GM12878 (cell line): ENCODE measurements around the gene PRDM2. TPM values are rescaled to one million over a fixed set of nuclear protein-coding genes. Genes with fewer than 3 reads are reported as not detected.

Experiments
- ATAC-seq: fragments of 200-7000 bp; cut with Tn5 transposase; 3 replicates; pipeline ENCODE4 v1.9.1; 2020; ENCODE audit warnings: mild to moderate bottlenecking, moderate library complexity
- BruUV-seq: library from RNA; stranded (reverse); fragments of 400-500 nt; replicated peaks from 2 replicates; lab custom pipeline; 2021; lab: Mats Ljungman, UMichigan
- CTCF ChIA-PET: fragments of 300-600 bp; sonication (Branson Sonifier 250); formaldehyde crosslinking; extraction: SDS; loops from one replicate; lab custom pipeline; 2021; ENCODE audit warnings: inconsistent platforms; lab: Yijun Ruan, JAX
- POLR2A ChIA-PET: fragments of 350-600 bp; formaldehyde crosslinking; extraction: SDS; loops from one replicate; lab custom pipeline; 2021; ENCODE audit warnings: inconsistent platforms; lab: Charles Lee
- RAD21 ChIA-PET: fragments of 300-600 bp; sonication (Branson Sonifier 250); formaldehyde crosslinking; loops from one replicate; lab custom pipeline; 2023; ENCODE audit warnings: antibody characterized with exemption; ENCODE audit not compliant: unreplicated experiment; lab: Charles Lee
- SMC1A ChIA-PET: fragments of 300-600 bp; sonication (Branson Sonifier 250); formaldehyde crosslinking; loops from one replicate; lab custom pipeline; 2023; ENCODE audit not compliant: unreplicated experiment, uncharacterized antibody; lab: Charles Lee
- DNase-seq: peaks from one replicate; pipeline ENCODE4 v3.0.0-alpha.2; 2011; ENCODE audit warnings: low read depth, low spot score
- FAIRE-seq: peaks from 3 replicates; lab custom pipeline; 2011; peaks lifted over from hg19 to GRCh38; lab: Jason Lieb, UNC
- H2AFZ ChIP-seq: 2 replicates; pipeline ENCODE4 v1.6.0; 2011; ENCODE audit warnings: low read depth, low read length, control low read depth; ENCODE audit not compliant: control insufficient read depth
- H3K27ac ChIP-seq: 2 replicates; pipeline ENCODE4 v1.5.1; 2011; ENCODE audit warnings: control low read depth; ENCODE audit not compliant: control insufficient read depth, insufficient read depth
- H3K27me3 ChIP-seq, 2 experiments: replicated peaks in 1 of 2; 2 replicates each; pipeline versions ENCODE4 v1.6.0 to v1.6.1; 2011; ENCODE audit warnings: low read length in 1 of 2; ENCODE audit not compliant: control insufficient read depth in 2 of 2, insufficient read depth in 2 of 2
- H3K36me3 ChIP-seq, 2 experiments: 2 replicates each; pipeline ENCODE4 v1.5.1; 2011; ENCODE audit warnings: low read length in 1 of 2; ENCODE audit not compliant: control insufficient read depth in 2 of 2, insufficient read depth in 2 of 2
- H3K4me1 ChIP-seq: 2 replicates; pipeline ENCODE4 v1.6.1; 2011; ENCODE audit warnings: mild to moderate bottlenecking, low read length, moderate library complexity, mixed read lengths; ENCODE audit not compliant: control insufficient read depth, insufficient read depth
- H3K4me2 ChIP-seq: 2 replicates; pipeline ENCODE4 v1.6.0; 2011; ENCODE audit warnings: control low read depth; ENCODE audit not compliant: control insufficient read depth, insufficient read depth
- H3K4me3 ChIP-seq: fragments of 200-600 bp; sonication (generic); 2 replicates; pipeline ENCODE4 v1.5.1; 2016
- H3K79me2 ChIP-seq: 2 replicates; pipeline ENCODE4 v1.6.0; 2011; ENCODE audit warnings: low read length; ENCODE audit not compliant: control insufficient read depth, insufficient read depth
- H3K9ac ChIP-seq: 2 replicates; pipeline ENCODE4 v1.8.0; 2011; ENCODE audit warnings: low read length, control low read depth, mixed read lengths; ENCODE audit not compliant: control insufficient read depth, insufficient read depth
- H3K9me3 ChIP-seq: replicated peaks from 3 replicates; pipeline ENCODE4 v1.5.1; 2011; ENCODE audit warnings: mild to moderate bottlenecking, low read length; ENCODE audit not compliant: control insufficient read depth, insufficient read depth
- H4K20me1 ChIP-seq: 2 replicates; pipeline ENCODE4 v1.6.0; 2011; ENCODE audit not compliant: control insufficient read depth, insufficient read depth
- ASH2L ChIP-seq: fragments of 300-600, 200-600 bp; sonication (generic); IDR thresholded peaks from 2 replicates; pipeline ENCODE4 v1.6.1; 2017; ENCODE audit warnings: low read depth, mild to moderate bottlenecking, borderline replicate concordance
- ATF3 ChIP-seq: IDR thresholded peaks from 2 replicates; pipeline ENCODE4 v1.6.1; 2011; ENCODE audit warnings: low read depth, mild to moderate bottlenecking, low read length, moderate library complexity, borderline replicate concordance; ENCODE audit errors: extremely low read depth
- BCLAF1 ChIP-seq: fragments of 450-650 bp; IDR thresholded peaks from 2 replicates; pipeline ENCODE4 v1.6.1; 2017; ENCODE audit warnings: antibody characterized with exemption, mild to moderate bottlenecking, moderate library complexity
- HCFC1 ChIP-seq: fragments of 150-350 bp; IDR thresholded peaks from 2 replicates; pipeline ENCODE4 v1.6.1; 2014; ENCODE audit warnings: low read length
- HDAC6 ChIP-seq: fragments of 200-600 bp; sonication (generic); IDR thresholded peaks from one replicate; pipeline ENCODE4 v1.8.0; 2017; ENCODE audit warnings: antibody characterized with exemption; ENCODE audit not compliant: unreplicated experiment
- IKZF1 ChIP-seq: fragments of 450-650 bp; conservative IDR thresholded peaks from 2 replicates; pipeline ENCODE4 v1.6.1; 2017; ENCODE audit warnings: antibody characterized with exemption, mild to moderate bottlenecking
- IRF4 ChIP-seq: IDR thresholded peaks from 2 replicates; pipeline ENCODE4 v1.6.1; 2011; ENCODE audit warnings: low read depth, low read length
- POLR2AphosphoS2 ChIP-seq: IDR thresholded peaks from 2 replicates; pipeline ENCODE4 v1.6.1; 2011; ENCODE audit warnings: low read depth, mild to moderate bottlenecking, low read length, improper control_type of control experiment, moderate library complexity
- RAD21 ChIP-seq: IDR thresholded peaks from 2 replicates; pipeline ENCODE4 v1.6.1; 2011; ENCODE audit warnings: mild to moderate bottlenecking, low read depth, low read length, moderate library complexity; ENCODE audit not compliant: insufficient read depth
- RB1 ChIP-seq: fragments of 450-650 bp; formaldehyde crosslinking; IDR thresholded peaks from 2 replicates; pipeline ENCODE4 v1.6.1; 2017; ENCODE audit warnings: mild to moderate bottlenecking, borderline replicate concordance
- SPI1 ChIP-seq: IDR thresholded peaks from 2 replicates; pipeline ENCODE4 v1.6.1; 2011; ENCODE audit warnings: low read depth, mild to moderate bottlenecking, low read length, moderate library complexity, borderline replicate concordance; ENCODE audit not compliant: insufficient read depth
- WGBS: methylation state at CpG from one replicate; pipeline ENCODE4 v1.1.6; 2016; ENCODE audit warnings: low lambda C conversion rate; ENCODE audit not compliant: insufficient replicate concordance, insufficient coverage; ENCODE audit errors: missing lambda C conversion rate; 5-methylcytosine and 5-hydroxymethylcytosine counted together
- in situ Hi-C: fragments of 300-500 bp; cut with MboI; formaldehyde crosslinking; loops from 9 replicates; pipeline ENCODE4 v1.14.3; 2018; ENCODE audit warnings: mixed read lengths
- intact Hi-C: fragments of 100-400 bp; cut with micrococcal nuclease; formaldehyde crosslinking; loops from one replicate; pipeline ENCODE4 v1.14.2; 2022; ENCODE audit not compliant: unreplicated experiment
- polyA plus RNA-seq, 11 experiments: library from polyadenylated mRNA; depleted of rRNA in 4 of 11; unstranded in 6 of 11; stranded (reverse) in 5 of 11; fragments of >200 nt; fragmentation: Nextera tagmentation in 4 of 11; fragmentation: Illumina TruSeq in 1 of 11; extraction: Ambion mirVana in 4 of 11; extraction: Trizol in 1 of 11; gene quantifications; 1 replicate in 1 of 11; 2 replicates in 10 of 11; pipeline versions ENCODE4 v1.2.1 to v1.2.3, GENCODE V29; 2011 to 2016; ENCODE audit warnings: inconsistent platforms in 2 of 11, missing spikeins in 2 of 11, low read depth in 1 of 11
- total RNA-seq, 4 experiments: library from RNA; depleted of rRNA in 3 of 4; stranded (reverse); fragments of >200 nt in 3 of 4; fragmentation: Illumina TruSeq in 1 of 4; extraction: Trizol in 1 of 4; gene quantifications; 2 replicates each; pipeline versions ENCODE4 v1.2.1 to v1.2.3, GENCODE V29; 2013 to 2021

PRDM2 gene
- total and polyA plus RNA-seq, 10 of the 15 experiments (the other 5 are each of a cell fraction or from before 2014, with no cell fraction given) = 8.4 to 45.1 (median 23.5) TPM

GRCh38 chr1:13802782-13803545, 103.0 kb downstream of the PRDM2 start (continued):
- TF ChIP-seq POLR2AphosphoS2 = no peak
- TF ChIP-seq, all 136 proteins: peak for 0

- no peak overlapping the region for H3K4me3 ChIP-seq
- ChIA-PET POLR2A (no interaction called here), CTCF (no interaction called here), SMC1A (no interaction called here), RAD21 (no interaction called here)
- no TSS peak for BruUV-seq
- ATAC-seq = no peak
- intact Hi-C loops = no loop called here
- no peaks in the 10 kb centered on the region for H3K27me3 ChIP-seq
- DNase-seq = no peak
- no peaks in the 10 kb centered on the region for H3K36me3 ChIP-seq
- H4K20me1 ChIP-seq = no peaks in the 10 kb centered on the region
- H3K79me2 ChIP-seq = no peaks in the 10 kb centered on the region
- no peak for TF ChIP-seq HDAC6
- TF ChIP-seq IRF4 = no peak
- TF ChIP-seq IKZF1 = no peak
- no peak for TF ChIP-seq RB1
- no peak for TF ChIP-seq SPI1
- TF ChIP-seq ATF3 = no peak
- TF ChIP-seq HCFC1 = no peak
- TF ChIP-seq RAD21 = no peak
- TF ChIP-seq BCLAF1 = no peak
- no peak for TF ChIP-seq ASH2L
- no peak overlapping the region for H3K4me2 ChIP-seq
- FAIRE-seq = no peak
- WGBS = 88% methylated on average over 18 of the region's 18 CpGs
- in situ Hi-C loops = loop anchor here (10.0 kb wide), 1 partner anchor 139 kb away; no protein-coding TSS in a partner anchor
- H3K9ac ChIP-seq = no peak overlapping the region
- no peak overlapping the region for H2AFZ ChIP-seq
- 0 out of 2 replicates have a peak, but pooled peaks cover 2% of the 10 kb centered on the region for H3K4me1 ChIP-seq
- H3K9me3 ChIP-seq = no peaks in the 10 kb centered on the region
- H3K27ac ChIP-seq = no peak overlapping the region
Measured at GRCh38 chr1:13803546-13804239, 103.7 kb downstream of the PRDM2 start.
